H1 (cell line): ENCODE measurements around the gene CEACAM5. TPM values are rescaled to one million over a fixed set of nuclear protein-coding genes. Genes with fewer than 3 reads are reported as not detected.
"Not testable (repeated sequence)": the region's sequence is repeated elsewhere in the genome, so short reads cannot be mapped to it uniquely, and the experiment has no call there.

Source experiments
- CTCF ChIA-PET: fragments of 300-600 bp; sonication (Branson Sonifier 250); formaldehyde crosslinking; loops from one replicate; lab custom pipeline; 2021; ENCODE audit not compliant: partially characterized antibody; lab: Charles Lee
- POLR2A ChIA-PET: fragments of 300-600 bp; sonication (Branson Sonifier 250); formaldehyde crosslinking; loops from one replicate; lab custom pipeline; 2021; ENCODE audit warnings: inconsistent platforms; ENCODE audit not compliant: partially characterized antibody; lab: Charles Lee
- DNase-seq, 2 experiments: peaks; one replicate each; pipeline versions ENCODE4 v3.0.0 to v3.0.0-alpha.2; 2010 to 2022; ENCODE audit warnings: low spot score in 2 of 2, low read depth in 1 of 2, mixed read lengths in 1 of 2
- FAIRE-seq: peaks from 2 replicates; lab custom pipeline; 2011; peaks lifted over from hg19 to GRCh38; lab: Jason Lieb, UNC
- H2AFZ ChIP-seq: 2 replicates; pipeline ENCODE4 v1.8.1; 2012; ENCODE audit warnings: low read length, inconsistent platforms
- H2AK5ac ChIP-seq: 2 replicates; pipeline ENCODE4 v1.6.1; 2013; ENCODE audit warnings: low read depth, low read length
- H2BK120ac ChIP-seq: replicated peaks from 2 replicates; pipeline ENCODE3; 2013; ENCODE audit warnings: low read depth, low read length, inconsistent platforms
- H2BK12ac ChIP-seq: 2 replicates; pipeline ENCODE4 v1.6.1; 2013; ENCODE audit warnings: low read depth, low read length
- H2BK15ac ChIP-seq: 2 replicates; pipeline ENCODE4 v1.6.1; 2013; ENCODE audit warnings: low read length
- H2BK20ac ChIP-seq: 2 replicates; pipeline ENCODE4 v1.6.1; 2013; ENCODE audit warnings: low read length
- H2BK5ac ChIP-seq: 2 replicates; pipeline ENCODE4 v1.6.1; 2013; ENCODE audit warnings: low read depth, low read length
- H3K14ac ChIP-seq: 2 replicates; pipeline ENCODE4 v1.6.1; 2013; ENCODE audit warnings: inconsistent platforms; ENCODE audit not compliant: insufficient read length
- H3K18ac ChIP-seq: 2 replicates; pipeline ENCODE4 v1.6.1; 2013; ENCODE audit warnings: low read length; ENCODE audit errors: extremely low read depth
- H3K23ac ChIP-seq: 2 replicates; pipeline ENCODE4 v1.6.1; 2013; ENCODE audit warnings: inconsistent platforms; ENCODE audit not compliant: insufficient read length
- H3K23me2 ChIP-seq: 2 replicates; pipeline ENCODE4 v1.6.1; 2013; ENCODE audit warnings: low read depth, low read length
- H3K27ac ChIP-seq: 2 replicates; pipeline ENCODE4 v1.6.1; 2011; ENCODE audit warnings: low read depth, low read length, inconsistent platforms
- H3K27me3 ChIP-seq, 4 experiments: replicated peaks in 1 of 4; 1 replicate in 1 of 4; 2 replicates in 3 of 4; pipeline versions ENCODE4 v1.6.1 to v1.8.1; 2011 to 2013; ENCODE audit warnings: low read length in 3 of 4, mild to moderate bottlenecking in 3 of 4, inconsistent platforms in 2 of 4, mixed read lengths in 2 of 4, moderate library complexity in 1 of 4; ENCODE audit not compliant: control insufficient read depth in 3 of 4, insufficient read depth in 3 of 4; ENCODE audit errors: extremely low read depth in 1 of 4
- H3K36me3 ChIP-seq, 4 experiments: 2 replicates each; pipeline versions ENCODE4 v1.6.1 to v1.8.1; 2011 to 2013; ENCODE audit warnings: mild to moderate bottlenecking in 4 of 4, low read length in 3 of 4, moderate library complexity in 2 of 4, control low read depth in 1 of 4, inconsistent platforms in 1 of 4; ENCODE audit not compliant: insufficient read depth in 4 of 4, control insufficient read depth in 2 of 4
- H3K4ac ChIP-seq: replicated peaks from 2 replicates; pipeline ENCODE3; 2013; ENCODE audit warnings: low read length, low read depth, mixed read lengths, inconsistent platforms; ENCODE audit not compliant: insufficient read length
- H3K4me1 ChIP-seq, 4 experiments: replicated peaks in 1 of 4; 1 replicate in 1 of 4; 2 replicates in 3 of 4; pipeline versions ENCODE4 v1.6.1 to v1.8.1; 2011 to 2013; ENCODE audit warnings: low read length in 3 of 4, inconsistent platforms in 2 of 4, mixed read lengths in 1 of 4; ENCODE audit not compliant: insufficient read depth in 4 of 4, control insufficient read depth in 3 of 4
- H3K4me2 ChIP-seq, 2 experiments: 2 replicates each; pipeline versions ENCODE4 v1.6.1 to v1.8.1; 2011 to 2013; ENCODE audit warnings: low read depth in 2 of 2, low read length in 2 of 2, control low read depth in 1 of 2, inconsistent platforms in 1 of 2, mild to moderate bottlenecking in 1 of 2; ENCODE audit not compliant: insufficient read depth in 1 of 2
- H3K4me3 ChIP-seq, 4 experiments: fragments of 200-600, 300-600 bp in 1 of 4; sonication (generic), shearing (Covaris generic), sonication (Bioruptor Twin) in 1 of 4; 2 replicates each; pipeline versions ENCODE4 v1.5.1 to v1.8.1; 2011 to 2016; ENCODE audit warnings: low read length in 4 of 4, low read depth in 3 of 4, control low read depth in 2 of 4, inconsistent platforms in 2 of 4, mild to moderate bottlenecking in 2 of 4, mixed read lengths in 1 of 4, moderate library complexity in 1 of 4; ENCODE audit not compliant: insufficient read depth in 2 of 4; ENCODE audit errors: extremely low read depth in 1 of 4
- H3K56ac ChIP-seq: replicated peaks from 2 replicates; pipeline ENCODE3; 2013; ENCODE audit warnings: low read depth, mild to moderate bottlenecking, mixed read lengths, low read length, inconsistent platforms; ENCODE audit not compliant: insufficient read length
- H3K79me1 ChIP-seq: 2 replicates; pipeline ENCODE4 v1.6.1; 2013; ENCODE audit warnings: low read depth, low read length, control low read depth
- H3K79me2 ChIP-seq, 2 experiments: 2 replicates each; pipeline versions ENCODE4 v1.6.1 to v1.8.1; 2012 to 2013; ENCODE audit warnings: low read length in 2 of 2, mild to moderate bottlenecking in 2 of 2, inconsistent platforms in 1 of 2; ENCODE audit not compliant: insufficient read depth in 2 of 2, control insufficient read depth in 1 of 2
- H3K9ac ChIP-seq, 4 experiments: replicated peaks in 1 of 4; 1 replicate in 1 of 4; 2 replicates in 3 of 4; pipeline versions ENCODE4 v1.6.1 to v1.8.1; 2011 to 2013; ENCODE audit warnings: low read depth in 3 of 4, low read length in 3 of 4, control low read depth in 2 of 4, mild to moderate bottlenecking in 2 of 4, moderate library complexity in 2 of 4, inconsistent platforms in 1 of 4; ENCODE audit errors: extremely low read depth in 1 of 4
- H3K9me3 ChIP-seq, 2 experiments: 2 replicates each; pipeline versions ENCODE4 v1.6.1 to v1.8.1; 2012 to 2013; ENCODE audit warnings: mild to moderate bottlenecking in 2 of 2, moderate library complexity in 2 of 2, control low read depth in 1 of 2, inconsistent platforms in 1 of 2, low read depth in 1 of 2, low read length in 1 of 2, mixed read lengths in 1 of 2; ENCODE audit not compliant: insufficient read depth in 2 of 2
- H4K20me1 ChIP-seq, 2 experiments: replicated peaks in 1 of 2; 2 replicates each; pipeline versions ENCODE3 to v1.8.1; 2011 to 2013; ENCODE audit warnings: inconsistent platforms in 2 of 2, low read length in 2 of 2, mild to moderate bottlenecking in 1 of 2; ENCODE audit not compliant: insufficient read depth in 2 of 2, control insufficient read depth in 1 of 2
- H4K5ac ChIP-seq: 2 replicates; pipeline ENCODE4 v1.6.1; 2013; ENCODE audit warnings: low read length, low read depth, mixed read lengths, inconsistent platforms; ENCODE audit not compliant: insufficient read length
- H4K8ac ChIP-seq: 2 replicates; pipeline ENCODE4 v1.8.0; 2013; ENCODE audit warnings: mild to moderate bottlenecking, moderate library complexity, low read length, inconsistent platforms; ENCODE audit not compliant: insufficient read depth; ENCODE audit errors: extremely low read depth
- H4K91ac ChIP-seq: replicated peaks from 2 replicates; pipeline ENCODE3; 2013; ENCODE audit warnings: low read length, mixed read lengths, inconsistent platforms; ENCODE audit not compliant: insufficient read length
- WGBS, 2 experiments: shearing (Covaris generic) in 1 of 2; methylation state at CpG; one replicate each; pipeline versions ENCODE4 v1.1.6 to v1.1.7; 2013 to 2015; ENCODE audit warnings: low lambda C conversion rate in 2 of 2, mixed read lengths in 2 of 2, inconsistent platforms in 1 of 2, low coverage in 1 of 2, missing lambda C conversion rate in 1 of 2; ENCODE audit not compliant: insufficient replicate concordance in 2 of 2, insufficient coverage in 1 of 2, insufficient read length in 1 of 2; ENCODE audit errors: extremely low coverage in 1 of 2, missing lambda C conversion rate in 1 of 2; 5-methylcytosine and 5-hydroxymethylcytosine counted together
- polyA plus RNA-seq, 7 experiments: library from polyadenylated mRNA; depleted of rRNA in 3 of 7; stranded (reverse) in 5 of 7; unstranded in 2 of 7; fragments of >200 nt in 5 of 7; fragments of 200-250 nt in 2 of 7; gene quantifications; 1 replicate in 5 of 7; 2 replicates in 1 of 7; 4 replicates in 1 of 7; pipeline versions ENCODE4 v1.2.1 to v1.2.3, GENCODE V29; 2011 to 2013; ENCODE audit warnings: missing spikeins in 2 of 7, mixed read lengths in 2 of 7
- total RNA-seq: library from RNA; stranded (reverse); fragmentation: NEBNext Ultra II Directional; extraction: Animal tissue kit (Norgen Biotek cat#: 25700); gene quantifications from 2 replicates; pipeline ENCODE4 v1.2.1, GENCODE V29; 2021

The CEACAM5 gene
- total and polyA plus RNA-seq, 2 of the 8 experiments (the other 6 are each of a cell fraction or from before 2014, with no cell fraction given) = not detected

DNA sequence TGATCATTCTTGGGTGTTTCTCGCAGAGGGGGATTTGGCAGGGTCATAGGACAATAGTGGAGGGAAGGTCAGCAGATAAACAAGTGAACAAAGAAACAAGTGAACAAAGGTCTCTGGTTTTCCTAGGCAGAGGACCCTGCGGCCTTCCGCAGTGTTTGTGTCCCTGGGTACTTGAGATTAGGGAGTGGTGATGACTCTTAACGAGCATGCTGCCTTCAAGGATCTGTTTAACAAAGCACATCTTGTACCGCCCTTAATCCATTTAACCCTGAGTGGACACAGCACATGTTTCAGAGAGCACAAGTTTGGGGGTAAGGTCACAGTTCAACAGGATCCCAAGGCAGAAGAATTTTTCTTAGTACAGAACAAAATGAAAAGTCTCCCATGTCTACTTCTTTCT lies 59.7 kb downstream of the CEACAM5 start:
- H3K14ac ChIP-seq, H2AFZ ChIP-seq, H3K23ac ChIP-seq, H3K9ac ChIP-seq, H2BK20ac ChIP-seq, H2BK120ac ChIP-seq, H2BK15ac ChIP-seq, H4K8ac ChIP-seq, H3K4ac ChIP-seq, FAIRE-seq, POLR2A ChIA-PET, H4K5ac ChIP-seq, H3K56ac ChIP-seq, H3K27ac ChIP-seq, H3K79me1 ChIP-seq, CTCF ChIA-PET, H3K23me2 ChIP-seq, H3K36me3 ChIP-seq, H3K79me2 ChIP-seq, H3K18ac ChIP-seq, H3K27me3 ChIP-seq, H2BK12ac ChIP-seq, H3K4me2 ChIP-seq, H3K4me3 ChIP-seq, H4K91ac ChIP-seq, H4K20me1 ChIP-seq, H3K4me1 ChIP-seq, DNase-seq, H2AK5ac ChIP-seq, H2BK5ac ChIP-seq: not testable (repeated sequence)
- 74% methylated on average over 4 of the region's 5 CpGs; no CpG with 5 or more reads in 1 of the 2 experiments for WGBS, 2 experiments
- H3K9me3 ChIP-seq = peaks cover 52 to 63% of the 10 kb centered on the region in 2 experiments
